RWPE2 (cell line): ENCODE data around the gene FKBP10.

ENCODE experiments used
- ATAC-seq: fragments of 200-7000 bp; cut with Tn5 transposase; 3 replicates; pipeline ENCODE4 v1.9.1; 2021; ENCODE audit warnings: low read depth
- DNase-seq: peaks from one replicate; pipeline ENCODE4 v3.0.0-alpha.2; 2020; ENCODE audit warnings: low spot score
- H3K27ac ChIP-seq: fragments of 450-650 bp; 2 replicates; pipeline ENCODE4 v1.5.1; 2017; ENCODE audit warnings: mild to moderate bottlenecking; ENCODE audit not compliant: poor library complexity, severe bottlenecking
- H3K27me3 ChIP-seq: fragments of 250-450 bp; sonication (Bioruptor Pico); 2 replicates; pipeline ENCODE4 v1.5.1; 2021; ENCODE audit warnings: mild to moderate bottlenecking, moderate library complexity; ENCODE audit not compliant: insufficient read depth, poor library complexity, severe bottlenecking
- H3K36me3 ChIP-seq: fragments of 250-450 bp; sonication (Bioruptor Pico); 2 replicates; pipeline ENCODE4 v1.5.1; 2020; ENCODE audit warnings: low read depth, mild to moderate bottlenecking, moderate library complexity
- H3K4me1 ChIP-seq: fragments of 250-450 bp; sonication (Bioruptor Pico); 2 replicates; pipeline ENCODE4 v1.5.1; 2021; ENCODE audit warnings: mild to moderate bottlenecking, moderate library complexity; ENCODE audit not compliant: insufficient read depth, poor library complexity, severe bottlenecking
- H3K4me3 ChIP-seq: fragments of 250-450 bp; sonication (Bioruptor Pico); 2 replicates; pipeline ENCODE4 v1.5.1; 2021; ENCODE audit warnings: mild to moderate bottlenecking, moderate library complexity; ENCODE audit not compliant: severe bottlenecking
- H3K9me3 ChIP-seq: fragments of 250-450 bp; sonication (Bioruptor Pico); 2 replicates; pipeline ENCODE4 v1.5.1; 2021; ENCODE audit warnings: mild to moderate bottlenecking, moderate library complexity; ENCODE audit not compliant: severe bottlenecking
- TF ChIP-seq, protein P1 (sequence below): fragments of 450-650 bp; IDR thresholded peaks from one replicate; pipeline ENCODE4 v1.5.1; 2017; ENCODE audit warnings: mild to moderate bottlenecking, moderate library complexity; ENCODE audit not compliant: poor library complexity, severe bottlenecking

The FKBP10 gene, protein sequence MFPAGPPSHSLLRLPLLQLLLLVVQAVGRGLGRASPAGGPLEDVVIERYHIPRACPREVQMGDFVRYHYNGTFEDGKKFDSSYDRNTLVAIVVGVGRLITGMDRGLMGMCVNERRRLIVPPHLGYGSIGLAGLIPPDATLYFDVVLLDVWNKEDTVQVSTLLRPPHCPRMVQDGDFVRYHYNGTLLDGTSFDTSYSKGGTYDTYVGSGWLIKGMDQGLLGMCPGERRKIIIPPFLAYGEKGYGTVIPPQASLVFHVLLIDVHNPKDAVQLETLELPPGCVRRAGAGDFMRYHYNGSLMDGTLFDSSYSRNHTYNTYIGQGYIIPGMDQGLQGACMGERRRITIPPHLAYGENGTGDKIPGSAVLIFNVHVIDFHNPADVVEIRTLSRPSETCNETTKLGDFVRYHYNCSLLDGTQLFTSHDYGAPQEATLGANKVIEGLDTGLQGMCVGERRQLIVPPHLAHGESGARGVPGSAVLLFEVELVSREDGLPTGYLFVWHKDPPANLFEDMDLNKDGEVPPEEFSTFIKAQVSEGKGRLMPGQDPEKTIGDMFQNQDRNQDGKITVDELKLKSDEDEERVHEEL

DNA sequence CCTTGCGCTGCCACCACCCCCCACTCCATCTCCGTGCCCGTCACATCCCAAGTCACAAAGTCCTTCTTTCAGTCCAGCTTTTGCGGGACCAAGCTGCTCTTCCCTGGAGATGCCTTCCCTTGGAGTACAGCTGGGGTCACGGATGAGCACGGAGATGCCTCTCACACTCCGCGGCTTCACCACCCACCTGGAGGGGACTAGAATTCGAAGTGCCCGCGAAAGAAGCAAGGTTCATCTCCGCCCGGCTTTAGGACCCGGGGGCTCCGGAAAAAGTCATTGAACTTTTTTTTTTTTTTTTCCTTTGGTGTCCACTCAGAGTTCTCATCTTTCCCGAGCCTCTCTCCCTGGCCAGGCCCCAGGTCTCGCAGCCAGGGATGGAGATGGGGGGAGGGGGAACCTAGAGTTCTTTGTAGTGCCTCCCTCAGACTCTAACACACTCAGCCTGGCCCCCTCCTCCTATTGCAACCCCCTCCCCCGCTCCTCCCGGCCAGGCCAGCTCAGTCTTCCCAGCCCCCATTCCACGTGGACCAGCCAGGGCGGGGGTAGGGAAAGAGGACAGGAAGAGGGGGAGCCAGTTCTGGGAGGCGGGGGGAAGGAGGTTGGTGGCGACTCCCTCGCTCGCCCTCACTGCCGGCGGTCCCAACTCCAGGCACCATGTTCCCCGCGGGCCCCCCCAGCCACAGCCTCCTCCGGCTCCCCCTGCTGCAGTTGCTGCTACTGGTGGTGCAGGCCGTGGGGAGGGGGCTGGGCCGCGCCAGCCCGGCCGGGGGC lies at the start of gene FKBP10:
TSS of gene FKBP10 (plus strand) at position 624 of the 771 bp plus-strand sequence. CDS start at position 655, 31 bp downstream.
- DNase-seq (peak; percentile 85), ATAC-seq (peak; percentile 51)
- H3K4me3 ChIP-seq = peak within 1 kb of the TSS; percentile 75
- peaks cover 32% of the 10 kb centered on the region for H3K36me3 ChIP-seq
- TF ChIP-seq, protein P1, sequence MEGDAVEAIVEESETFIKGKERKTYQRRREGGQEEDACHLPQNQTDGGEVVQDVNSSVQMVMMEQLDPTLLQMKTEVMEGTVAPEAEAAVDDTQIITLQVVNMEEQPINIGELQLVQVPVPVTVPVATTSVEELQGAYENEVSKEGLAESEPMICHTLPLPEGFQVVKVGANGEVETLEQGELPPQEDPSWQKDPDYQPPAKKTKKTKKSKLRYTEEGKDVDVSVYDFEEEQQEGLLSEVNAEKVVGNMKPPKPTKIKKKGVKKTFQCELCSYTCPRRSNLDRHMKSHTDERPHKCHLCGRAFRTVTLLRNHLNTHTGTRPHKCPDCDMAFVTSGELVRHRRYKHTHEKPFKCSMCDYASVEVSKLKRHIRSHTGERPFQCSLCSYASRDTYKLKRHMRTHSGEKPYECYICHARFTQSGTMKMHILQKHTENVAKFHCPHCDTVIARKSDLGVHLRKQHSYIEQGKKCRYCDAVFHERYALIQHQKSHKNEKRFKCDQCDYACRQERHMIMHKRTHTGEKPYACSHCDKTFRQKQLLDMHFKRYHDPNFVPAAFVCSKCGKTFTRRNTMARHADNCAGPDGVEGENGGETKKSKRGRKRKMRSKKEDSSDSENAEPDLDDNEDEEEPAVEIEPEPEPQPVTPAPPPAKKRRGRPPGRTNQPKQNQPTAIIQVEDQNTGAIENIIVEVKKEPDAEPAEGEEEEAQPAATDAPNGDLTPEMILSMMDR = no peak
- H3K4me1 ChIP-seq = peaks cover 11% of the 10 kb centered on the region
- H3K9me3 ChIP-seq = no peaks in the 10 kb centered on the region
- peak within 1 kb of the TSS; percentile 83 for H3K27ac ChIP-seq
- H3K27me3 ChIP-seq = no peaks in the 10 kb centered on the region

DNA sequence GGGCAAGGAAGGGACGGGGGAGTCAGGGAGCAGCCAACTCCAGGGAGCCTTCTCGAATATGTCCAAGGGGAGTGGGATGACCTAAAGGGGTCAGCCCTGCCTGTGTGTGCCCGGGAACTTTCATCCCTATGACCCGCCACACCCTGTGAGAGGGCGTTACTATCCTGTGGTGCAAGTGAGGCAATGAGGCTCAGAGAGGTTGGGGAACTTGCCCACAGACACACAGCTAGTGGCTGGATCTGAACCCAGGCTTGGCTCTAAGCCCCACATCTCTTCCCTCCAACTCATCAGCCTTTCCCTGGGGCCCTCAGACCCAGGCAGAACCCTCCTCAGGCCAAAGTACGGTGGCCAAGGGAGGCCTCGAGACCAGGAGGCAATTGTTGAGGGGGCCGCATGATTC lies 49.5 kb upstream of the FKBP10 start:
- Histone ChIP-seq H3K4me1 (no peaks in the 10 kb centered on the region), H3K27me3 (no peaks in the 10 kb centered on the region), H3K36me3 (peaks cover 97% of the 10 kb centered on the region), H3K27ac (no peak overlapping the region), H3K9me3 (no peaks in the 10 kb centered on the region), H3K4me3 (no peak overlapping the region)
- TF ChIP-seq, protein P1 = no peak
- no peak for DNase-seq
- ATAC-seq = no peak

DNA sequence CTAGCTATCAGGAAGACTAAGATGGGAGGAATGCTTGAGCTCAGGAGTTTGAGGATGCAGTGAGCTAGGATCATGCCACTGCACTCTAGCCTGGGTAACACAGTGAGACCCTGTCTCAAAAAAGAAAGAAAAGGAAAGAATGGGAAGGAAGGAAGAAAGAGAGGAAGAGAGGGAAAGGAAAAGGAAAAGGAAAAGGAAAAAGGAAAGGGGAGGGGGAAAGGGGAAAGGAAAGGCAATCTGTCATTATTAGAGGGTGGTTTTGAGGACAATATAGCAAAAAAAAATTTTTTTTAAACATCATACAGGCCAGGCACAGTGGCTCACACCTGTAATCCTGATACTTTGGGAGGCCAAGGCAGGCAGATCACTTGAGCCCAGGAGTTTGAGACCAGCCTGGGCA lies 46.7 kb upstream of the FKBP10 start:
- Histone ChIP-seq H3K27me3 (no peaks in the 10 kb centered on the region), H3K4me1 (no peaks in the 10 kb centered on the region), H3K9me3 (no peaks in the 10 kb centered on the region), H3K4me3 (no peak overlapping the region), H3K36me3 (peaks cover 98% of the 10 kb centered on the region), H3K27ac (no peak overlapping the region)
- TF ChIP-seq, protein P1 = no peak
- DNase-seq (no peak), ATAC-seq (no peak)

DNA sequence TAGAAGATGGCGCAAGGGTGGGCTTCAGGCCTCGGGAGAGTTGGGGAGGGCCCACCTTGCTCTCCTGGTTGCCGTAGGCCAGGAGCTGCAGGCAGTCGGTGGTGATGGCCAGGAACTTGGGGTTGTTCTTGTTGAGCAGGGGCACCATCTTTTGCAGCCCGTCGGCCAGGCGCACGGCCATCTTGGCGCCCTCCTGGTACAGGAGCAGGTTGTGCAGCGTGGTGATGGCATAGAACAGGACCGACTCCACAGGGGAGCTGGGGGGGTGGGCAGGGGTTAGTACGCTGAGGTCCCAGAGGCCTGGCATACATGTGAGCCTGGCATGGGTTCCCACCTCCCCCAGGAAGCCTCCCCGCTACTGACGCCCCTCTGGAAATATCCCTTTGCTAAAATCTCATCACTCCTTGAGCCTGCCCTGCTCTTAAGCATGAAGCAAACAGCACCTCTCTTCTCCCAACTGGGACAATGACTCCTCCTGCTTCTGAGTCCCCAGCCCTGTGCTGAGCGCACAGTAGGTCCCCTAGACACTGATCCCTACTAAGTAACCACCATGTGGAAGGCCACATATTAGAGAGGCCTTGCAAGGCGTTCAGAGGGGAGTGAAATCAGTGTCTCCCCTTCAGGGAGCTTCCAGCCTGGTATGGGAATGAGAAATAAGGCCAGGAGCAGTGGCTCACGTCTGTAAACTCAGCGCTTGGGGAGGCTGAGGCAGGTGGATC lies 45.3 kb upstream of the FKBP10 start:
- DNase-seq (no peak), ATAC-seq (no peak)
- peaks cover 100% of the 10 kb centered on the region for H3K36me3 ChIP-seq
- peaks cover 10% of the 10 kb centered on the region for H3K4me1 ChIP-seq
- H3K9me3 ChIP-seq = no peaks in the 10 kb centered on the region
- H3K4me3 ChIP-seq = no peak overlapping the region
- no peak overlapping the region for H3K27ac ChIP-seq
- TF ChIP-seq, protein P1 = no peak
- H3K27me3 ChIP-seq = no peaks in the 10 kb centered on the region
